KMS-11 (cell line): ENCODE data around the gene IL1RAPL1.

Source experiments
- H2AFZ ChIP-seq: fragments of 200-600 bp; sonication (generic); 2 replicates; pipeline ENCODE4 v1.6.1; 2016; ENCODE audit warnings: antibody characterized with exemption, mixed run types, low read depth
- H3K27ac ChIP-seq: fragments of 200-600 bp; sonication (generic); 2 replicates; pipeline ENCODE4 v1.6.1; 2016; ENCODE audit warnings: mild to moderate bottlenecking, mixed run types
- H3K27me3 ChIP-seq: fragments of 200-600 bp; sonication (generic); 2 replicates; pipeline ENCODE4 v1.6.1; 2017; ENCODE audit warnings: mild to moderate bottlenecking, low read depth, mixed run types, moderate library complexity; ENCODE audit not compliant: insufficient read depth
- H3K36me3 ChIP-seq: fragments of 200-600 bp; sonication (generic); 2 replicates; pipeline ENCODE4 v1.6.1; 2017; ENCODE audit warnings: mild to moderate bottlenecking, mixed run types; ENCODE audit not compliant: insufficient read depth
- H3K4me1 ChIP-seq: fragments of 200-600 bp; sonication (generic); 2 replicates; pipeline ENCODE4 v1.6.1; 2016; ENCODE audit warnings: mild to moderate bottlenecking, low read depth, mixed run types; ENCODE audit not compliant: poor library complexity, severe bottlenecking
- H3K4me2 ChIP-seq: fragments of 200-600 bp; sonication (generic); 2 replicates; pipeline ENCODE4 v1.7.0; 2016; ENCODE audit warnings: mild to moderate bottlenecking, mixed run types
- H3K4me3 ChIP-seq: fragments of 200-600 bp; sonication (generic); IDR thresholded peaks from 2 replicates; pipeline ENCODE4 v1.6.1; 2017; ENCODE audit warnings: low read depth, low read length, mixed read lengths; ENCODE audit not compliant: insufficient read depth
- H3K79me2 ChIP-seq: fragments of 200-600 bp; sonication (generic); 2 replicates; pipeline ENCODE4 v1.6.1; 2016; ENCODE audit warnings: low read depth, mixed run types; ENCODE audit not compliant: insufficient read depth
- H3K9ac ChIP-seq: fragments of 200-600 bp; sonication (generic); 2 replicates; pipeline ENCODE4 v1.6.1; 2016; ENCODE audit warnings: mild to moderate bottlenecking, mixed run types
- H4K20me1 ChIP-seq: fragments of 200-600 bp; sonication (generic); 2 replicates; pipeline ENCODE4 v1.6.1; 2016; ENCODE audit warnings: mild to moderate bottlenecking, mixed run types; ENCODE audit not compliant: insufficient read depth
- TF ChIP-seq, protein P1 (sequence below): fragments of 200-600 bp; sonication (generic); conservative IDR thresholded peaks from 2 replicates; pipeline ENCODE4 v1.6.1; 2017; ENCODE audit warnings: low read depth, mild to moderate bottlenecking, antibody characterized with exemption, low read length, moderate library complexity, mixed read lengths

Gene IL1RAPL1

DNA sequence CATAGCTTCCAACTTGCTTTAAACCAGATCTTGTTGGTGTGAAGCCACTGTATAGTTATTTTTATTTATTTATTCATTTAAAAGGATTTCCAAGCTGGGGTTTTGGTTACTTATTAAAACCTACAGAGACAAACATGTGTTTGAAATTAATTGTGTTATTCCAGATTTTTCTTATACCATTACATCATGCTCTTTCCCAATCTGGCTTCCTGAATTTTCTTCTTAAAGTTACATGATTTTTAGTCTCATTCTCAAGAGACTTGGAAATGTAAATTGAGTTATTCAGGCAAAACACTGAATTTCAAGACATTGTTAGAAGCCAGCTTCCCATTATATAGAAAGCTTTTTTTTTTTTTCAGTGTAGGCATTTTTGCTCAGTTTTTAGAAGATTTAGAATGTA, 381.9 kb downstream of the IL1RAPL1 start:
- Histone ChIP-seq H3K79me2 (no peaks in the 10 kb centered on the region), H4K20me1 (no peaks in the 10 kb centered on the region), H3K4me3 (no peak overlapping the region), H3K9ac (no peak overlapping the region), H3K27ac (no peak overlapping the region), H3K27me3 (no peaks in the 10 kb centered on the region), H3K36me3 (no peaks in the 10 kb centered on the region), H3K4me2 (no peak overlapping the region), H3K4me1 (peaks cover 8% of the 10 kb centered on the region), H2AFZ (no peak overlapping the region)
- TF ChIP-seq, protein P1, sequence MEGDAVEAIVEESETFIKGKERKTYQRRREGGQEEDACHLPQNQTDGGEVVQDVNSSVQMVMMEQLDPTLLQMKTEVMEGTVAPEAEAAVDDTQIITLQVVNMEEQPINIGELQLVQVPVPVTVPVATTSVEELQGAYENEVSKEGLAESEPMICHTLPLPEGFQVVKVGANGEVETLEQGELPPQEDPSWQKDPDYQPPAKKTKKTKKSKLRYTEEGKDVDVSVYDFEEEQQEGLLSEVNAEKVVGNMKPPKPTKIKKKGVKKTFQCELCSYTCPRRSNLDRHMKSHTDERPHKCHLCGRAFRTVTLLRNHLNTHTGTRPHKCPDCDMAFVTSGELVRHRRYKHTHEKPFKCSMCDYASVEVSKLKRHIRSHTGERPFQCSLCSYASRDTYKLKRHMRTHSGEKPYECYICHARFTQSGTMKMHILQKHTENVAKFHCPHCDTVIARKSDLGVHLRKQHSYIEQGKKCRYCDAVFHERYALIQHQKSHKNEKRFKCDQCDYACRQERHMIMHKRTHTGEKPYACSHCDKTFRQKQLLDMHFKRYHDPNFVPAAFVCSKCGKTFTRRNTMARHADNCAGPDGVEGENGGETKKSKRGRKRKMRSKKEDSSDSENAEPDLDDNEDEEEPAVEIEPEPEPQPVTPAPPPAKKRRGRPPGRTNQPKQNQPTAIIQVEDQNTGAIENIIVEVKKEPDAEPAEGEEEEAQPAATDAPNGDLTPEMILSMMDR: no peak

DNA sequence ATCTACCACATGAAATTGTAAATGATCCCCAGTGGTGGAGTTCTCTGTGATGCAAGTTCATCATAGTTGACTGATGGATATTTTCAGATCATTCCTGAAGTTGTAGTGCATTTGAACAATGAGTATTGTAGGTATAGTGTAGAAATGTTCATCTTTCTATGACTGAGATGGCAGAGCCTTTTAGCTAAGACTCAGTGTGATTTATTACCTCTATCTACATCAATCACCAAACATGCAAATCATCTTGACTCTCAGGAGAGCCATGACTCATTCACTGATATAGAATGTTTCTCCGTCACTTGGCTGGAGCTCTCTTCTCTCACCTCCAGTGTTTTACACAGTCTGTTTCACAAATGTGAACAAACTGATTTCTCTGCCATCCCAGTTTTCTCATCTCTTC, 392.6 kb downstream of the IL1RAPL1 start:
- H3K79me2 ChIP-seq: no peaks in the 10 kb centered on the region
- no peaks in the 10 kb centered on the region for H3K27me3 ChIP-seq
- H3K36me3 ChIP-seq: no peaks in the 10 kb centered on the region
- no peak overlapping the region for H3K4me2 ChIP-seq
- no peaks in the 10 kb centered on the region for H4K20me1 ChIP-seq
- no peak overlapping the region for H3K9ac ChIP-seq
- H2AFZ ChIP-seq: no peak overlapping the region
- H3K4me3 ChIP-seq: no peak overlapping the region
- no peak overlapping the region for H3K27ac ChIP-seq
- TF ChIP-seq, protein P1: no peak
- peaks cover 18% of the 10 kb centered on the region for H3K4me1 ChIP-seq

DNA sequence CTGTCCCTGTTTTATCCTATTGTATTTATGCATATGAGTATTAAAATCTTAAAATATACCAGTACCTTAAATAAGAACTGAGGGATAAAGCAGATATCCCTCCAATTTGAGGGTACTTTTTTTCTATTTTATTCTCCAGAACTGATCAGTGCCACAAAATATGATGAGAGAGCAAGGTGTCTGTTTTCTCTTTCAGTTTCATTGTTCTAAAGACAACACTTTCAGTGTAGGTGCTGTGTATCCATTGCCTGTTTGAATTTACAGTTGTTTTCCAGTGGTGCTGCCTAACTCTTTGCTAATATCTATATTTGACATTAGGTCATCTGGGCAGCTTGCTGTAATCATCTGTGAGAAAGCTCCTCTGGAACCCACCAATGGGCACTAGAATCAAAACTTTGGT, 394.7 kb downstream of the IL1RAPL1 start:
- Histone ChIP-seq H3K4me1 (peaks cover 18% of the 10 kb centered on the region), H4K20me1 (no peaks in the 10 kb centered on the region), H3K36me3 (no peaks in the 10 kb centered on the region), H3K4me3 (no peak overlapping the region), H3K79me2 (no peaks in the 10 kb centered on the region), H3K27ac (peak overlapping the region; percentile 39; the same call in 1 of the 2 replicates), H3K4me2 (peak overlapping the region; percentile 54), H3K27me3 (no peaks in the 10 kb centered on the region), H2AFZ (peak overlapping the region; percentile 45), H3K9ac (peak overlapping the region; percentile 5; the same call in 1 of the 2 replicates)
- TF ChIP-seq, protein P1: no peak

DNA sequence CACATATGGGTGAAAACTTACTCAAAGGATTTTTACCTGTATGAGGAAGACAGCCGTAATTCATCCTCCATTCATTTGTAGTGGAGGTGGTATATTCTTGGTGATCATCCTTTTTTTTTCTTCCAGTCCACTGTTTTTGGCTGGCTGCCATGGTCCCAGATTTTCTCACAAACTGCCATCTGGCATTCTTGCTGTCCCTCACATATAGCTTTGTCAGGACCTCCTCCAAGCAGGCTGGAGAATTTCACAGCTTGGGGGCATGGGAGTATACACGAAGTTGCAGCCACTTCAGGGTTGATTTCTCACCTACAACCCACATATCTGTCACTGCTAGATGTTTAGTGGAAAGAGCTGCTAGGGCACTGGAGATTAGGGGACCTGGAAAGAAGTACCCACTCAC, 401.0 kb downstream of the IL1RAPL1 start:
- no peaks in the 10 kb centered on the region for H4K20me1 ChIP-seq
- no peaks in the 10 kb centered on the region for H3K27me3 ChIP-seq
- no peak overlapping the region for H3K4me2 ChIP-seq
- H3K4me1 ChIP-seq: no peaks in the 10 kb centered on the region
- H2AFZ ChIP-seq: no peak overlapping the region
- H3K9ac ChIP-seq: no peak overlapping the region
- no peak overlapping the region for H3K27ac ChIP-seq
- H3K4me3 ChIP-seq: no peak overlapping the region
- H3K36me3 ChIP-seq: no peaks in the 10 kb centered on the region
- no peaks in the 10 kb centered on the region for H3K79me2 ChIP-seq
- TF ChIP-seq, protein P1: no peak
